HepG2 (cell line): Measurements from ENCODE around the gene CADM1. TPM values are rescaled to one million over a fixed set of nuclear protein-coding genes. Genes with fewer than 3 reads are reported as not detected.

ENCODE experiments used
- ATAC-seq: fragments of 200-7000 bp; cut with Tn5 transposase; 3 replicates; pipeline ENCODE4 v1.9.1; 2020; ENCODE audit warnings: mild to moderate bottlenecking, moderate library complexity
- BruUV-seq: library from RNA; stranded (reverse); fragments of 400-500 nt; replicated peaks from 2 replicates; lab custom pipeline; 2021; lab: Mats Ljungman, UMichigan
- CTCF ChIA-PET: fragments of 300-600 bp; formaldehyde crosslinking; extraction: SDS; loops from one replicate; lab custom pipeline; 2021; ENCODE audit warnings: low total read pairs, inconsistent platforms, low intra/inter-chr PET ratio; lab: Yijun Ruan, JAX
- POLR2A ChIA-PET: fragments of 350-600 bp; sonication (Branson Sonifier 250); formaldehyde crosslinking; loops from one replicate; lab custom pipeline; 2020; ENCODE audit warnings: antibody characterized with exemption, inconsistent platforms; lab: Yijun Ruan, JAX
- DNase-seq: peaks from one replicate; pipeline ENCODE4 v3.0.0-alpha.2; 2015; ENCODE audit warnings: low spot score
- FAIRE-seq: peaks from 3 replicates; lab custom pipeline; 2011; peaks lifted over from hg19 to GRCh38; lab: Jason Lieb, UNC
- H2AFZ ChIP-seq: one replicate; pipeline ENCODE4 v1.6.1; 2011; ENCODE audit warnings: low read length, inconsistent platforms
- H3K27ac ChIP-seq: fragments of 300-600 bp; 3 replicates; pipeline ENCODE4 v1.8.0; 2011; ENCODE audit warnings: mixed run types, mild to moderate bottlenecking, mixed read lengths, low read length, inconsistent platforms; ENCODE audit not compliant: insufficient read depth; ENCODE audit errors: extremely low read length
- H3K27me3 ChIP-seq, 2 experiments: fragments of 200-600 bp in 1 of 2; 2 replicates in 1 of 2; 3 replicates in 1 of 2; pipeline versions ENCODE4 v1.6.0 to v1.8.0; 2011; ENCODE audit warnings: low read length in 2 of 2, mild to moderate bottlenecking in 2 of 2, moderate library complexity in 2 of 2, inconsistent platforms in 1 of 2; ENCODE audit not compliant: insufficient read depth in 2 of 2, control insufficient read depth in 1 of 2
- H3K36me3 ChIP-seq, 2 experiments: fragments of 200-600 bp in 1 of 2; replicated peaks in 1 of 2; 2 replicates in 1 of 2; 3 replicates in 1 of 2; pipeline versions ENCODE4 v1.5.1 to v1.8.0; 2011; ENCODE audit warnings: low read length in 2 of 2, inconsistent platforms in 1 of 2; ENCODE audit not compliant: insufficient read depth in 2 of 2, control insufficient read depth in 1 of 2
- H3K4me1 ChIP-seq: 2 replicates; pipeline ENCODE4 v1.5.1; 2012; ENCODE audit warnings: low read length, inconsistent platforms; ENCODE audit not compliant: insufficient read depth
- H3K4me2 ChIP-seq: 2 replicates; pipeline ENCODE4 v1.6.0; 2011; ENCODE audit warnings: low read depth, low read length, inconsistent platforms
- H3K4me3 ChIP-seq, 3 experiments: fragments of 200-600 bp in 1 of 3; sonication (generic), shearing (Covaris generic) in 1 of 3; replicated peaks in 1 of 3; 2 replicates each; pipeline ENCODE4 v1.5.1; 2011 to 2016; ENCODE audit warnings: low read length in 3 of 3, inconsistent platforms in 2 of 3, low read depth in 2 of 3, mild to moderate bottlenecking in 2 of 3, control low read depth in 1 of 3, mixed read lengths in 1 of 3; ENCODE audit not compliant: insufficient read depth in 1 of 3
- H3K79me2 ChIP-seq: one replicate; pipeline ENCODE4 v1.6.1; 2011; ENCODE audit warnings: low read length, inconsistent platforms; ENCODE audit not compliant: insufficient read depth
- H3K9ac ChIP-seq: 2 replicates; pipeline ENCODE4 v1.6.0; 2011; ENCODE audit warnings: mild to moderate bottlenecking, low read depth, low read length, inconsistent platforms; ENCODE audit not compliant: insufficient read depth
- H3K9me3 ChIP-seq: 2 replicates; pipeline ENCODE4 v1.5.1; 2012; ENCODE audit warnings: mild to moderate bottlenecking, low read length
- H4K20me1 ChIP-seq: 2 replicates; pipeline ENCODE4 v1.6.0; 2011; ENCODE audit warnings: inconsistent platforms, mild to moderate bottlenecking, low read length, moderate library complexity; ENCODE audit not compliant: insufficient read depth
- ARID2 ChIP-seq: sonication (generic); formaldehyde crosslinking; IDR thresholded peaks from 2 replicates; pipeline ENCODE4 v1.8.1; 2022; ENCODE audit warnings: mild to moderate bottlenecking, missing genetic modification reagents, borderline replicate concordance
- ATF6 ChIP-seq: sonication (generic); formaldehyde crosslinking; conservative IDR thresholded peaks from 2 replicates; pipeline ENCODE4 v1.4.0; 2020; ENCODE audit warnings: missing genetic modification reagents
- FOXA3 ChIP-seq: IDR thresholded peaks from 2 replicates; pipeline ENCODE4 v1.6.1; 2016; ENCODE audit warnings: missing genetic modification reagents, missing compliant biosample characterization
- HDAC6 ChIP-seq: fragments of 200-600 bp; sonication (generic); IDR thresholded peaks from 2 replicates; pipeline ENCODE4 v1.7.0; 2017; ENCODE audit warnings: mild to moderate bottlenecking, antibody characterized with exemption, low read length, low read depth
- KAT8 ChIP-seq: IDR thresholded peaks from 2 replicates; pipeline ENCODE4 v1.6.1; 2016; ENCODE audit warnings: missing genetic modification reagents, missing compliant biosample characterization
- NCOR1 ChIP-seq: fragments of 200-600 bp; sonication (generic); IDR thresholded peaks from 2 replicates; pipeline ENCODE4 v1.7.0; 2017; ENCODE audit warnings: antibody characterized with exemption, low read length, borderline replicate concordance
- NFE2 ChIP-seq: sonication (generic); formaldehyde crosslinking; IDR thresholded peaks from 2 replicates; pipeline ENCODE4 v1.4.0; 2020; ENCODE audit warnings: missing genetic modification reagents
- PAXIP1 ChIP-seq: sonication (generic); formaldehyde crosslinking; conservative IDR thresholded peaks from 2 replicates; pipeline ENCODE4 v1.4.0; 2020; ENCODE audit warnings: mild to moderate bottlenecking, missing genetic modification reagents, moderate library complexity
- ZBTB33 ChIP-seq: sonication (generic); formaldehyde crosslinking; IDR thresholded peaks from 2 replicates; pipeline ENCODE4 v1.4.0; 2020; ENCODE audit warnings: missing genetic modification reagents
- ZNF704 ChIP-seq: sonication (generic); formaldehyde crosslinking; IDR thresholded peaks from 2 replicates; pipeline ENCODE4 v1.8.1; 2023; ENCODE audit warnings: mild to moderate bottlenecking, inconsistent platforms, moderate library complexity, missing genetic modification reagents, borderline replicate concordance
- WGBS: methylation state at CpG from one replicate; pipeline ENCODE4 v1.1.6; 2017; ENCODE audit warnings: low lambda C conversion rate; 5-methylcytosine and 5-hydroxymethylcytosine counted together
- in situ Hi-C: cut with HindIII; loops from 2 replicates; pipeline ENCODE4 v1.10.0; 2017; ENCODE audit warnings: low pct_unique_long_range_greater_than_20kb; ENCODE audit not compliant: extremely low pct_ligation_motif_present
- intact Hi-C: fragments of 100-400 bp; cut with micrococcal nuclease; formaldehyde crosslinking; loops from one replicate; pipeline ENCODE4 v1.10.0; 2022; ENCODE audit not compliant: unreplicated experiment
- polyA plus RNA-seq, 8 experiments: library from polyadenylated mRNA; depleted of rRNA in 3 of 8; stranded (reverse) in 7 of 8; unstranded in 1 of 8; fragments of >200 nt; fragmentation: Illumina TruSeq in 4 of 8; extraction: Trizol in 4 of 8; gene quantifications; 2 replicates each; pipeline versions ENCODE4 v1.2.1 to v1.2.3, GENCODE V29; 2011 to 2016; ENCODE audit warnings: low read depth in 4 of 8, missing spikeins in 1 of 8, mixed read lengths in 1 of 8; ENCODE audit not compliant: insufficient read depth in 1 of 8
- total RNA-seq, 5 experiments: library from RNA; depleted of rRNA; stranded (reverse); fragments of >200 nt; fragmentation: Illumina TruSeq; extraction: Trizol; gene quantifications; 2 replicates each; pipeline ENCODE4 v1.2.3, GENCODE V29; 2016; ENCODE audit warnings: low read depth in 1 of 5

CADM1 gene
- total and polyA plus RNA-seq, 2 of the 13 experiments (the other 11 are each of a cell fraction or from before 2014, with no cell fraction given), result 71.3 to 122 TPM

- 0 out of 2 replicates have a peak, but pooled peaks have one; percentile 19 for TF ChIP-seq FOXA3 (CRISPR knock-in tag)
- TF ChIP-seq NFE2 (CRISPR knock-in tag), result no peak
- TF ChIP-seq NCOR1, result peak; percentile 66; the same call in 1 of the 2 replicates
- TF ChIP-seq KAT8 (CRISPR knock-in tag), result 0 out of 2 replicates have a peak, but pooled peaks have one; percentile 8
- TF ChIP-seq ARID2, result no peak
- no peak for TF ChIP-seq ZBTB33 (CRISPR knock-in tag)
These were observed 19.6 kb upstream of the CADM1 start (continued) for GRCh38 chr11:115523727-115524399.

GRCh38 chr11:115522302-115522701 is 18.1 kb upstream of the CADM1 start:
- Histone ChIP-seq H3K4me1 (peaks cover 81% of the 10 kb centered on the region), H3K79me2 (no peaks in the 10 kb centered on the region), H3K27ac (no peak overlapping the region), H3K4me3 (no peak overlapping the region), H3K36me3 (no peaks in the 10 kb centered on the region), H2AFZ (no peak overlapping the region), H3K9me3 (no peaks in the 10 kb centered on the region), H3K9ac (no peak overlapping the region), H3K27me3 (no peaks in the 10 kb centered on the region), H4K20me1 (no peaks in the 10 kb centered on the region), H3K4me2 (no peak overlapping the region)
- ATAC-seq (no peak), DNase-seq (no peak), FAIRE-seq (no peak)
- in situ Hi-C loops (no loop called here), intact Hi-C loops (no loop called here)
- ChIA-PET CTCF (no interaction called here), POLR2A (interaction anchor here (1.0 to 3.9 kb wide), 3 partner anchors 15 to 27 kb away, joined by 5 to 20 read pairs (median 6); partner anchors contain the start of gene CADM1)
- WGBS, result 82% methylated on average over 3 of the region's 3 CpGs
- BruUV-seq, result no TSS peak
- no peak for TF ChIP-seq HDAC6
- no peak for TF ChIP-seq ATF6 (CRISPR knock-in tag)
- no peak for TF ChIP-seq ZNF704
- no peak for TF ChIP-seq PAXIP1 (CRISPR knock-in tag)
